OCI-LY1 (cell line): Measurements from ENCODE around the gene MYG1.

Experiments used
- EZH2 ChIP-seq: fragments of 200-600 bp; sonication (generic), shearing (Covaris generic); IDR thresholded peaks from 2 replicates; pipeline ENCODE4 v1.8.0; 2017; ENCODE audit warnings: borderline replicate concordance, mixed run types, mild to moderate bottlenecking, antibody characterized with exemption, low read length, moderate library complexity, mixed read lengths
- TF ChIP-seq, protein P1 (sequence below): fragments of 200-600 bp; sonication (generic), shearing (Covaris generic); IDR thresholded peaks from 2 replicates; pipeline ENCODE4 v1.5.1; 2017; ENCODE audit warnings: mild to moderate bottlenecking, antibody characterized with exemption, low read length, moderate library complexity, mixed read lengths

DNA sequence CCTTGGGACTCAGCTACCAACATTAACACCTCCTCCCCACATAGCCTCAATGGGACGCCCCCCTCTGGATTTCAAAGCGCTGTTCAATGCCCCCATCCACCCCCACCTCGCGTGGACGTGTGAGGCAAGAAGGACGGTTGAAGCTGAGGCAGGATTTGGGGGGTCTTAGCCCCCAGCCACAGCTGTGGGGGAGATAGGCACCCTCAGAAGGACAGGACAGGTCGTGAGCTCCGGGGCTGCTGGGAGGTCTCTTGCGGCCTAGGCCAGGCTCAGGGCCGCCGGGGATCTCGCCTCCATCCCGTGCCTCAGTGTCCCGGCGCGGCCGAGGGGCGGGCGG lies 45.0 kb downstream of the MYG1 start:
- TF ChIP-seq, protein P1, sequence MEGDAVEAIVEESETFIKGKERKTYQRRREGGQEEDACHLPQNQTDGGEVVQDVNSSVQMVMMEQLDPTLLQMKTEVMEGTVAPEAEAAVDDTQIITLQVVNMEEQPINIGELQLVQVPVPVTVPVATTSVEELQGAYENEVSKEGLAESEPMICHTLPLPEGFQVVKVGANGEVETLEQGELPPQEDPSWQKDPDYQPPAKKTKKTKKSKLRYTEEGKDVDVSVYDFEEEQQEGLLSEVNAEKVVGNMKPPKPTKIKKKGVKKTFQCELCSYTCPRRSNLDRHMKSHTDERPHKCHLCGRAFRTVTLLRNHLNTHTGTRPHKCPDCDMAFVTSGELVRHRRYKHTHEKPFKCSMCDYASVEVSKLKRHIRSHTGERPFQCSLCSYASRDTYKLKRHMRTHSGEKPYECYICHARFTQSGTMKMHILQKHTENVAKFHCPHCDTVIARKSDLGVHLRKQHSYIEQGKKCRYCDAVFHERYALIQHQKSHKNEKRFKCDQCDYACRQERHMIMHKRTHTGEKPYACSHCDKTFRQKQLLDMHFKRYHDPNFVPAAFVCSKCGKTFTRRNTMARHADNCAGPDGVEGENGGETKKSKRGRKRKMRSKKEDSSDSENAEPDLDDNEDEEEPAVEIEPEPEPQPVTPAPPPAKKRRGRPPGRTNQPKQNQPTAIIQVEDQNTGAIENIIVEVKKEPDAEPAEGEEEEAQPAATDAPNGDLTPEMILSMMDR: no peak
- no peak for TF ChIP-seq EZH2
